ENCODE results near the gene CPVL.

CPVL gene

DNA sequence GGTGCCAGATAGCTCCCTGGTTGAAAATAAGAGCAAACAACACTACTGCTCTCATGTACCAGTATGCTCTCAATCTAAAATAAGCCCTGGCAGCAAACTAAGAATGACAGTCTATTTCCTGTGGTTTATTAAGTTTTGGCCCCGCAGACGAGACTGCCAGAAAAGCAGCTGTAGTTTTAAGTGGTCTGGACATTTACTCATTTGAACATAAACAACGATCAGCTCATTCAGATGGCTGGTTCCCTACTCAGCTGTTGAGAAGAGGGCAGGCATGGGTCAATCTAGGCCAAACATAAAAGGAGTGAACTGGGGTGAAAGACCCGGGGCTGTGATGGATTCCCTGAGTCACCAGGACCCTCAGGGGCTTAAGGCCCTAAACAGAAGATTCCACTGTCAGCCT, 192.7 kb downstream of the CPVL start:
- TF ChIP-seq CTCF (conservative IDR thresholded peaks at IDR 0.05) (no peak), ZFX (IDR thresholded peaks at IDR 0.05) (no peak)
- H3K27ac ChIP-seq, result no peak overlapping the region

Data from C4-2B (cell line).